HG02763 (cell line): Measurements from ENCODE around the gene HSD17B14.
"Not testable (repeated sequence)": the region's sequence is repeated elsewhere in the genome, so short reads cannot be mapped to it uniquely, and the experiment has no call there.

Experiments used
- ATAC-seq: cut with Tn5 transposase; IDR thresholded peaks from one replicate; pipeline ENCODE4 v1.9.1; 2021; ENCODE audit warnings: mild to moderate bottlenecking, moderate library complexity; ENCODE audit not compliant: unreplicated experiment

HSD17B14 gene

GRCh38 chr19:48867746-48868113, 31.4 kb upstream of the HSD17B14 start:
- no peak for ATAC-seq

GRCh38 chr19:48867123-48867745, 30.9 kb upstream of the HSD17B14 start:
- ATAC-seq = no peak

- ATAC-seq = no peak
These were observed 30.4 kb upstream of the HSD17B14 start for GRCh38 chr19:48866692-48867091.

- no peak for ATAC-seq
These were observed 26.5 kb upstream of the HSD17B14 start for GRCh38 chr19:48862827-48863226.

GRCh38 chr19:48861313-48861712, 25.0 kb upstream of the HSD17B14 start:
- ATAC-seq = no peak

GRCh38 chr19:48859711-48860572, 23.7 kb upstream of the HSD17B14 start:
- ATAC-seq = no peak

- ATAC-seq = no peak
These were observed 22.9 kb upstream of the HSD17B14 start for GRCh38 chr19:48858984-48859710.

GRCh38 chr19:48856921-48857320, 20.6 kb upstream of the HSD17B14 start:
- no peak for ATAC-seq

GRCh38 chr19:48854103-48854502, 17.8 kb upstream of the HSD17B14 start:
- ATAC-seq = no peak

- no peak for ATAC-seq
These were observed 17.2 kb upstream of the HSD17B14 start for GRCh38 chr19:48853483-48853882.

GRCh38 chr19:48852292-48852691, 16.0 kb upstream of the HSD17B14 start:
- ATAC-seq = no peak

GRCh38 chr19:48846659-48847058, 10.4 kb upstream of the HSD17B14 start:
- ATAC-seq = not testable (repeated sequence)

- ATAC-seq = no peak
These were observed 9.1 kb upstream of the HSD17B14 start for GRCh38 chr19:48845384-48845783.

GRCh38 chr19:48844472-48844871, 8.2 kb upstream of the HSD17B14 start:
- ATAC-seq = no peak

GRCh38 chr19:48842789-48843162, 6.5 kb upstream of the HSD17B14 start:
- ATAC-seq = no peak

- ATAC-seq = no peak
These were observed 5.3 kb upstream of the HSD17B14 start for GRCh38 chr19:48841571-48841970.

- no peak for ATAC-seq
These were observed 4.8 kb upstream of the HSD17B14 start for GRCh38 chr19:48841047-48841446.

- no peak for ATAC-seq
These were observed 1.4 kb upstream of the HSD17B14 start for GRCh38 chr19:48837687-48838086.

- peak; percentile 63 for ATAC-seq
These were observed 797 bp upstream of the HSD17B14 start for GRCh38 chr19:48837051-48837524.

- ATAC-seq = peak; percentile 69
These were observed 580 bp downstream of the HSD17B14 start for GRCh38 chr19:48835734-48836088.

GRCh38 chr19:48833977-48834376, 2.3 kb downstream of the HSD17B14 start:
- ATAC-seq = no peak

GRCh38 chr19:48833049-48833448, 3.2 kb downstream of the HSD17B14 start:
- no peak for ATAC-seq
